Ishikawa (cell line): ENCODE data around the gene FAU.

Experiments used
- CEBPB ChIP-seq: IDR thresholded peaks from 2 replicates; pipeline ENCODE4 v1.6.1; 2012
- CREB1 ChIP-seq: IDR thresholded peaks from 2 replicates; pipeline ENCODE4 v1.6.1; 2012; ENCODE audit warnings: low read depth
- EP300 ChIP-seq: IDR thresholded peaks from 2 replicates; pipeline ENCODE4 v1.6.1; 2012; ENCODE audit warnings: borderline replicate concordance
- NFIC ChIP-seq: IDR thresholded peaks from 2 replicates; pipeline ENCODE4 v1.6.1; 2012
- TAF1 ChIP-seq: IDR thresholded peaks from 2 replicates; pipeline ENCODE4 v1.6.1; 2012; ENCODE audit warnings: low read depth, mild to moderate bottlenecking
- TCF12 ChIP-seq: IDR thresholded peaks from 2 replicates; pipeline ENCODE4 v1.6.1; 2012; ENCODE audit warnings: low read depth
- TF ChIP-seq, protein P1 (sequence below): IDR thresholded peaks from 2 replicates; pipeline ENCODE4 v1.6.1; 2012
- TF ChIP-seq, protein P2 (sequence below): IDR thresholded peaks from 2 replicates; pipeline ENCODE4 v1.6.1; 2012; ENCODE audit warnings: low read depth, mild to moderate bottlenecking
- TF ChIP-seq, protein P3 (sequence below): IDR thresholded peaks from 2 replicates; pipeline ENCODE4 v1.6.1; 2012

DNA sequence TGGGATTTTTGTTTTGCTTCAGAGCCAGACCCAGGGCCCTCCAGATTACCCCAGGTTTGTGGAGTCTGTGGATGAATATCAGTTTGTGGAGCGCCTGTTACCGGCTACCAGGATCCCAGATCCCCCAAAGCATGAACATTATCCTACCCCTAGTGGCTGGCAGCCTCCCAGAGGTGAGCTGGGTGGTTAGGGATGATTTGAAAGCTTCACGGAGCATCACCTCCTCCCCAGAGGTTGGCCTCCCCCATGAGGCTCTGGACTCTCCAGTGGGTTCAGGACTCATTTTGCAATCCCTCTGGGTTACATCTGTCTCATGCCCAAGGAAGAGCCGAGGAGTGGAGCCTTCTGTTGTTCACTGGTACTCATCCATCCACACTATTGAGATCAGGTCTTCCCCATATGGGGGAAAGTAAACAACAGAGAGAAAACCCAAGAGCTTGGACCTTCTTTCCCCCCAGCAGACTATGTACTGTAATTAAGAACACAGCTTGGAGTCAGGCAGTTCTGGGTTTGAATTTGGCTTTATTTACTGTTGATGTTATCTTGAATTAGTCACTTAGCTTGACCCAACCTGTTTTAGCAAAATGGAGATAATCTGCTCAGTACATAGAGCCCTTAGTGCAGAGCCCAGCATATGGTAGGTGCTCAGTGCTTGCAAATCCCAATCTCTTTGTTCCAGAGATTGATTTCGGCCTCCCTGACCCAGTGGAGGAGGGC is 2.7 kb upstream of the FAU start:
- TF ChIP-seq, protein P1, sequence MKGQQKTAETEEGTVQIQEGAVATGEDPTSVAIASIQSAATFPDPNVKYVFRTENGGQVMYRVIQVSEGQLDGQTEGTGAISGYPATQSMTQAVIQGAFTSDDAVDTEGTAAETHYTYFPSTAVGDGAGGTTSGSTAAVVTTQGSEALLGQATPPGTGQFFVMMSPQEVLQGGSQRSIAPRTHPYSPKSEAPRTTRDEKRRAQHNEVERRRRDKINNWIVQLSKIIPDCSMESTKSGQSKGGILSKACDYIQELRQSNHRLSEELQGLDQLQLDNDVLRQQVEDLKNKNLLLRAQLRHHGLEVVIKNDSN, result no peak
- TF ChIP-seq CEBPB (no peak), NFIC (no peak), TCF12 (no peak), CREB1 (no peak), TAF1 (no peak), EP300 (no peak)
- TF ChIP-seq, protein P2, sequence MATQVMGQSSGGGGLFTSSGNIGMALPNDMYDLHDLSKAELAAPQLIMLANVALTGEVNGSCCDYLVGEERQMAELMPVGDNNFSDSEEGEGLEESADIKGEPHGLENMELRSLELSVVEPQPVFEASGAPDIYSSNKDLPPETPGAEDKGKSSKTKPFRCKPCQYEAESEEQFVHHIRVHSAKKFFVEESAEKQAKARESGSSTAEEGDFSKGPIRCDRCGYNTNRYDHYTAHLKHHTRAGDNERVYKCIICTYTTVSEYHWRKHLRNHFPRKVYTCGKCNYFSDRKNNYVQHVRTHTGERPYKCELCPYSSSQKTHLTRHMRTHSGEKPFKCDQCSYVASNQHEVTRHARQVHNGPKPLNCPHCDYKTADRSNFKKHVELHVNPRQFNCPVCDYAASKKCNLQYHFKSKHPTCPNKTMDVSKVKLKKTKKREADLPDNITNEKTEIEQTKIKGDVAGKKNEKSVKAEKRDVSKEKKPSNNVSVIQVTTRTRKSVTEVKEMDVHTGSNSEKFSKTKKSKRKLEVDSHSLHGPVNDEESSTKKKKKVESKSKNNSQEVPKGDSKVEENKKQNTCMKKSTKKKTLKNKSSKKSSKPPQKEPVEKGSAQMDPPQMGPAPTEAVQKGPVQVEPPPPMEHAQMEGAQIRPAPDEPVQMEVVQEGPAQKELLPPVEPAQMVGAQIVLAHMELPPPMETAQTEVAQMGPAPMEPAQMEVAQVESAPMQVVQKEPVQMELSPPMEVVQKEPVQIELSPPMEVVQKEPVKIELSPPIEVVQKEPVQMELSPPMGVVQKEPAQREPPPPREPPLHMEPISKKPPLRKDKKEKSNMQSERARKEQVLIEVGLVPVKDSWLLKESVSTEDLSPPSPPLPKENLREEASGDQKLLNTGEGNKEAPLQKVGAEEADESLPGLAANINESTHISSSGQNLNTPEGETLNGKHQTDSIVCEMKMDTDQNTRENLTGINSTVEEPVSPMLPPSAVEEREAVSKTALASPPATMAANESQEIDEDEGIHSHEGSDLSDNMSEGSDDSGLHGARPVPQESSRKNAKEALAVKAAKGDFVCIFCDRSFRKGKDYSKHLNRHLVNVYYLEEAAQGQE, result no peak
- TF ChIP-seq, protein P3, sequence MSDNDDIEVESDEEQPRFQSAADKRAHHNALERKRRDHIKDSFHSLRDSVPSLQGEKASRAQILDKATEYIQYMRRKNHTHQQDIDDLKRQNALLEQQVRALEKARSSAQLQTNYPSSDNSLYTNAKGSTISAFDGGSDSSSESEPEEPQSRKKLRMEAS, result no peak
